ENCODE results near the gene AKT1.

Gene AKT1

GRCh38 chr14:104798300-104799243, 3.0 kb upstream of the AKT1 start:
- no peak for DNase-seq

GRCh38 chr14:104797115-104798044, 1.8 kb upstream of the AKT1 start:
- DNase-seq = no peak

GRCh38 chr14:104796687-104797081, 1.1 kb upstream of the AKT1 start:
- DNase-seq = no peak

GRCh38 chr14:104795781-104796686, 486 bp upstream of the AKT1 start:
- peak; percentile 46 to 74 for DNase-seq

GRCh38 chr14:104794631-104794992, 936 bp downstream of the AKT1 start:
- no peak for DNase-seq

GRCh38 chr14:104794099-104794498, 1.4 kb downstream of the AKT1 start:
- DNase-seq = peak; percentile 20 to 41

- no peak for DNase-seq
Measured at GRCh38 chr14:104793703-104793959, 1.9 kb downstream of the AKT1 start.

- no peak for DNase-seq
Measured at GRCh38 chr14:104792945-104793702, 2.4 kb downstream of the AKT1 start.

- DNase-seq = no peak
Measured at GRCh38 chr14:104792101-104792884, 3.3 kb downstream of the AKT1 start.

- DNase-seq = no peak
Measured at GRCh38 chr14:104791425-104791824, 4.1 kb downstream of the AKT1 start.

GRCh38 chr14:104789752-104790743, 5.5 kb downstream of the AKT1 start:
- no peak for DNase-seq

- no peak for DNase-seq
Measured at GRCh38 chr14:104788873-104789663, 6.5 kb downstream of the AKT1 start.

- DNase-seq = no peak
Measured at GRCh38 chr14:104788161-104788818, 7.3 kb downstream of the AKT1 start.

- DNase-seq = no peak
Measured at GRCh38 chr14:104787736-104788135, 7.8 kb downstream of the AKT1 start.

GRCh38 chr14:104786726-104787675, 8.5 kb downstream of the AKT1 start:
- no peak for DNase-seq

GRCh38 chr14:104786091-104786586, 9.4 kb downstream of the AKT1 start:
- no peak for DNase-seq

GRCh38 chr14:104785708-104786080, 9.9 kb downstream of the AKT1 start:
- DNase-seq = no peak
